Osteoblast (primary cell): ENCODE measurements around the gene MYLK. TPM values are rescaled to one million over a fixed set of nuclear protein-coding genes. Genes with fewer than 3 reads are reported as not detected.

Experiments
- DNase-seq: peaks from one replicate; pipeline ENCODE4 v3.0.0; 2011; ENCODE audit warnings: low spot score, mixed read lengths; ENCODE audit not compliant: insufficient read length; ENCODE audit errors: missing footprints
- H2AFZ ChIP-seq: 2 replicates; pipeline ENCODE4 v1.6.0; 2011; ENCODE audit warnings: mild to moderate bottlenecking, low read length
- H3K27ac ChIP-seq: 2 replicates; pipeline ENCODE4 v1.5.1; 2011; ENCODE audit warnings: mild to moderate bottlenecking, low read depth, low read length, moderate library complexity
- H3K27me3 ChIP-seq: 2 replicates; pipeline ENCODE4 v1.6.0; 2012; ENCODE audit warnings: mild to moderate bottlenecking, control low read depth, inconsistent platforms, low read length, moderate library complexity; ENCODE audit not compliant: insufficient read depth
- H3K36me3 ChIP-seq: 2 replicates; pipeline ENCODE4 v1.5.1; 2011; ENCODE audit warnings: mild to moderate bottlenecking, low read length, control low read depth, moderate library complexity; ENCODE audit not compliant: insufficient read depth
- H3K4me1 ChIP-seq: 2 replicates; pipeline ENCODE4 v1.5.1; 2011; ENCODE audit warnings: mild to moderate bottlenecking, low read length, control low read depth, moderate library complexity; ENCODE audit not compliant: insufficient read depth
- H3K4me2 ChIP-seq: 2 replicates; pipeline ENCODE4 v1.6.0; 2011; ENCODE audit warnings: mild to moderate bottlenecking, low read length; ENCODE audit not compliant: insufficient read depth
- H3K4me3 ChIP-seq: fragments of 200-600 bp; sonication (generic); 3 replicates; pipeline ENCODE4 v1.5.1; 2012; ENCODE audit warnings: mild to moderate bottlenecking, low read length, inconsistent platforms; ENCODE audit not compliant: insufficient read depth
- H3K79me2 ChIP-seq: 2 replicates; pipeline ENCODE4 v1.6.0; 2012; ENCODE audit warnings: mild to moderate bottlenecking, low read length, control low read depth, inconsistent platforms; ENCODE audit not compliant: insufficient read depth
- H3K9me3 ChIP-seq: 2 replicates; pipeline ENCODE4 v1.5.1; 2011; ENCODE audit warnings: low read depth, low read length, control low read depth
- H4K20me1 ChIP-seq: 2 replicates; pipeline ENCODE4 v1.6.0; 2012; ENCODE audit warnings: mild to moderate bottlenecking, low read length, control low read depth; ENCODE audit not compliant: insufficient read depth
- total RNA-seq: library from RNA; depleted of rRNA; stranded (reverse); fragments of >200 nt; gene quantifications from 2 replicates; pipeline ENCODE4 v1.2.3, GENCODE V29; 2012
- TF ChIP-seq, protein P1 (sequence below): IDR thresholded peaks from 2 replicates; pipeline ENCODE4 v1.5.1; 2011; ENCODE audit warnings: mild to moderate bottlenecking, low read depth, low read length, moderate library complexity; ENCODE audit errors: extremely low read depth

Gene MYLK
- total RNA-seq, 1 donor = 268 TPM

DNA sequence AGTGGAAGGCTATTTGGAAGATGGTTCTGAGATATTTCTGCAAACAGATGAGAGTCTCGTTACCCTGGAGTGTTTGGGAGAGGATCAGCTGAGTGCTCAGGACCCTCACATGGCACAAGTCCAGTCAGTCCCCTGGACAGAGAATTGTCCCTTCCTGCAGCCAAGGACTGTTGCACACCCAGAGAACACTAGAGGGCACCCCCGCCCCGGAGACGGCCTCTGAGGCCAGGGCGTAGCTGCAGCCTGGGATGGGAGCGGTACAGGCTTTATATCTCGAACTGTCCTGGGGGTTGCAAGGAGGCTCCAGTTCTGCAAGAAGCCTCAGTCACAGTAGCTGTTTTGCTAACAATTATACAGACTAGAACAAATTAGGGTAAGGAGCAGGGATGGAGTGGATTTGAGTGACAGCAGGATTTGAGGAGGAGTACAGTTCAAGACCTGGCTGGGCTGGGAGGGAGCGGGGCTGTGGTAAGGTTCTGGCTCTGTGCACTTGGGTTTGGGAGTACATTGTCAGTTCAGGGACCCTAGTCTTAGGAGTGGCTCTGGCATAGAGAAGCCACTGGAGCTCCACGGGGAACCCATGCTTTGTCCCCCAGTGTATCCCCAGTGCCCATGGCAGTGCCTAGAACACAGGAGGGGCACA lies 231.7 kb downstream of the MYLK start:
- no peak overlapping the region for H2AFZ ChIP-seq
- peaks cover 41% of the 10 kb centered on the region for H3K4me1 ChIP-seq
- peak; percentile 91 for DNase-seq
- no peak overlapping the region for H3K4me2 ChIP-seq
- peak overlapping the region; percentile 41 for H3K27ac ChIP-seq
- no peaks in the 10 kb centered on the region for H3K9me3 ChIP-seq
- peaks cover 65% of the 10 kb centered on the region for H3K36me3 ChIP-seq
- no peaks in the 10 kb centered on the region for H3K27me3 ChIP-seq
- H3K4me3 ChIP-seq = no peak overlapping the region
- H3K79me2 ChIP-seq = peaks cover 3% of the 10 kb centered on the region
- peaks cover 3% of the 10 kb centered on the region for H4K20me1 ChIP-seq
- TF ChIP-seq, protein P1, sequence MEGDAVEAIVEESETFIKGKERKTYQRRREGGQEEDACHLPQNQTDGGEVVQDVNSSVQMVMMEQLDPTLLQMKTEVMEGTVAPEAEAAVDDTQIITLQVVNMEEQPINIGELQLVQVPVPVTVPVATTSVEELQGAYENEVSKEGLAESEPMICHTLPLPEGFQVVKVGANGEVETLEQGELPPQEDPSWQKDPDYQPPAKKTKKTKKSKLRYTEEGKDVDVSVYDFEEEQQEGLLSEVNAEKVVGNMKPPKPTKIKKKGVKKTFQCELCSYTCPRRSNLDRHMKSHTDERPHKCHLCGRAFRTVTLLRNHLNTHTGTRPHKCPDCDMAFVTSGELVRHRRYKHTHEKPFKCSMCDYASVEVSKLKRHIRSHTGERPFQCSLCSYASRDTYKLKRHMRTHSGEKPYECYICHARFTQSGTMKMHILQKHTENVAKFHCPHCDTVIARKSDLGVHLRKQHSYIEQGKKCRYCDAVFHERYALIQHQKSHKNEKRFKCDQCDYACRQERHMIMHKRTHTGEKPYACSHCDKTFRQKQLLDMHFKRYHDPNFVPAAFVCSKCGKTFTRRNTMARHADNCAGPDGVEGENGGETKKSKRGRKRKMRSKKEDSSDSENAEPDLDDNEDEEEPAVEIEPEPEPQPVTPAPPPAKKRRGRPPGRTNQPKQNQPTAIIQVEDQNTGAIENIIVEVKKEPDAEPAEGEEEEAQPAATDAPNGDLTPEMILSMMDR = peak; percentile 95

DNA sequence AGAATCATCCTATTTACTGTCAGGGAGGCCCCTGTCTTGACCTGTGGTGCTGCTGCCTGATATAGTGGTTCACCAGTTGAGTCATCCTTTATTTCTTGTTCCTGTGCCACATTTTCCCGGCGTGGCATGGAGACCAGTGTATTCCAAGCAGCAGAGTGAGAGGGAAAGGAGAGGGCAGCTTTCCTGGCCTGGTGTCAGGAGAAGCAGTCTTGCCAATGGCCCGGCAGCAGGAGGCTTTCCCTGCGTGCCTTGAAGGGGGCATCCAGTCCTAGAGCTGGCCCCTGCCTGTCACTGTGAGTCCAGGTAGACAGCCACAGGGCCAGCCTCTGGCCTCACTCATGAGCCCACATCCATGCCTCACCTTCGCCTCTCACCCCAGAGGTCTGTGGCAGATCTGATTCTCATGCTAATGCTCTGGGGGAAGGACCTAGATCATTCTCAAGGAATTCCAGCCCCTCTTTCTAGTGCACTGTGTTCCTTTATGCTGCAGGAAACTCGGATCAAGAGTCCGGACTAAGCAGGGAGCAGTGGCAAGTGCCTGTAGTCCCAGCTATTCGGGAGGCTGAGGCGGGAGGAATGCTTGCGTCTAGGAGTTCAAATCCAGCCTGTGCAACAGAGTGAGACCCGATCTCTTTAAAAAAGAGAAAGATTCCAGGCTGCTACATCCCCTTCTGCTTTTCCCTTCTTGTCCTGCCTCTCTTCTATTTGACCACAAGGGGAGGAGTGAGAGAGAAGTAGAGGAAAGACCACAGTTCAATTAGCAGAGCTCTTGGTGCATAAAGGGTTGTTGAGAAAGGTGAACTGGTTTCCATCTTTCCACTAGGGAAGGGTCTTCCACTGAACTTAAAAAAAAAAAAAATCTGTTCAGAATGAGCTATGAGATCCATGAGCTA lies 232.4 kb downstream of the MYLK start:
- Histone ChIP-seq H3K27me3 (no peaks in the 10 kb centered on the region), H3K4me1 (peaks cover 36% of the 10 kb centered on the region), H3K9me3 (no peaks in the 10 kb centered on the region), H3K4me3 (no peak overlapping the region), H3K27ac (no peak overlapping the region), H3K79me2 (no peaks in the 10 kb centered on the region), H4K20me1 (peaks cover 3% of the 10 kb centered on the region), H2AFZ (no peak overlapping the region), H3K36me3 (peaks cover 65% of the 10 kb centered on the region), H3K4me2 (no peak overlapping the region)
- TF ChIP-seq, protein P1 = no peak
- no peak for DNase-seq

DNA sequence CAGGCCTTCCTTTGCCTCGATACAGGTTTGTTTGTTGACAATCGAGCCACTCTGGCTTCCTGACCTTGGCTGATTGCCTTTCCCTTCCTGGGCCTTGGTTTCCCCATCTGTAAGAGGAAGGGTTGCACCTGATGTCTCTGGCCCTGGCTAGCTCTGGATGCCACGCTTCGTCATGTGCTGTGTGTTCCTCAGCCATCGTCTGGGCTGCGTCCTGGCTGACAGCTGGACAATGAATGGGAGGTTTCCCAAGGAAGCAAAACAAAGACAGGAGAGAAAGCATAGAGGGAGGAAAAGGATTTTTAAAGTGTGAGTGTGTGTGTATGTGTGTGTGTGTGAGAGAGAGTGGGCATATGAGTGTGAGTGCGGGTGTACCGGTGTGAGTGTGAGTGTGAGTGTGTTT lies 234.0 kb downstream of the MYLK start:
- Histone ChIP-seq H3K4me3 (no peak overlapping the region), H3K4me2 (no peak overlapping the region), H3K27ac (no peak overlapping the region), H3K4me1 (peaks cover 28% of the 10 kb centered on the region), H4K20me1 (peaks cover 3% of the 10 kb centered on the region), H3K79me2 (no peaks in the 10 kb centered on the region), H2AFZ (no peak overlapping the region), H3K36me3 (peaks cover 68% of the 10 kb centered on the region), H3K27me3 (no peaks in the 10 kb centered on the region), H3K9me3 (no peaks in the 10 kb centered on the region)
- TF ChIP-seq, protein P1 = no peak
- DNase-seq = no peak
